Measurements from ENCODE around the gene RPUSD1.
"Not testable (repeated sequence)": the region's sequence is repeated elsewhere in the genome, so short reads cannot be mapped to it uniquely, and the experiment has no call there.

Gene RPUSD1

GRCh38 chr16:787978-788398 lies at the start of gene RPUSD1:
Gene RPUSD1 (minus strand): TSS chr16:788381. CDS start chr16:787737, 644 bp downstream.
- Histone ChIP-seq H3K9me3 (ENCODE audit: severe bottlenecking) (no peaks in the 10 kb centered on the region), H3K36me3 (peaks cover 63% of the 10 kb centered on the region), H3K27me3 (ENCODE audit: insufficient read depth, low read depth, severe bottlenecking) (no peaks in the 10 kb centered on the region), H3K4me3 (ENCODE audit: low read depth, low read length) (peak within 1 kb of the TSS; percentile 75), H3K27ac (peak within 1 kb of the TSS; percentile 90)
- no peak for DNase-seq
- no peak for TF ChIP-seq CTCF (IDR thresholded peaks at IDR 0.05; ENCODE audit: low read depth, low read length)

- H3K4me3 ChIP-seq (ENCODE audit: low read depth, low read length); H3K27ac ChIP-seq; H3K27me3 ChIP-seq (ENCODE audit: insufficient read depth, low read depth, severe bottlenecking); H3K36me3 ChIP-seq; DNase-seq: not testable (repeated sequence)
- H3K9me3 ChIP-seq (ENCODE audit: severe bottlenecking), result peaks cover 17% of the 10 kb centered on the region
Measured at GRCh38 chr16:836822-837221, 48.6 kb upstream of the RPUSD1 start.

- Histone ChIP-seq H3K36me3 (no peaks in the 10 kb centered on the region), H3K27ac (no peak overlapping the region), H3K9me3 (ENCODE audit: severe bottlenecking) (peaks cover 17% of the 10 kb centered on the region), H3K27me3 (ENCODE audit: insufficient read depth, low read depth, severe bottlenecking) (no peaks in the 10 kb centered on the region), H3K4me3 (ENCODE audit: low read depth, low read length) (no peak overlapping the region)
- no peak for DNase-seq
- TF ChIP-seq CTCF (IDR thresholded peaks at IDR 0.05; ENCODE audit: low read depth, low read length), result no peak
Measured at GRCh38 chr16:836221-836620, 48.0 kb upstream of the RPUSD1 start.

GRCh38 chr16:835373-835772 lies 47.2 kb upstream of the RPUSD1 start:
- no peaks in the 10 kb centered on the region for H3K36me3 ChIP-seq
- H3K4me3 ChIP-seq (ENCODE audit: low read depth, low read length), result no peak overlapping the region
- H3K9me3 ChIP-seq (ENCODE audit: severe bottlenecking), result peaks cover 17% of the 10 kb centered on the region
- H3K27ac ChIP-seq, result no peak overlapping the region
- no peaks in the 10 kb centered on the region for H3K27me3 ChIP-seq (ENCODE audit: insufficient read depth, low read depth, severe bottlenecking)
- no peak for TF ChIP-seq CTCF (IDR thresholded peaks at IDR 0.05; ENCODE audit: low read depth, low read length)
- no peak for DNase-seq

GRCh38 chr16:833411-833810 lies 45.2 kb upstream of the RPUSD1 start:
- no peaks in the 10 kb centered on the region for H3K27me3 ChIP-seq (ENCODE audit: insufficient read depth, low read depth, severe bottlenecking)
- no peaks in the 10 kb centered on the region for H3K36me3 ChIP-seq
- H3K27ac ChIP-seq, result no peak overlapping the region
- no peak for TF ChIP-seq CTCF (IDR thresholded peaks at IDR 0.05; ENCODE audit: low read depth, low read length)
- DNase-seq, result no peak
- H3K9me3 ChIP-seq (ENCODE audit: severe bottlenecking), result peaks cover 17% of the 10 kb centered on the region
- H3K4me3 ChIP-seq (ENCODE audit: low read depth, low read length), result no peak overlapping the region

GRCh38 chr16:832652-833336 lies 44.6 kb upstream of the RPUSD1 start:
- H3K27me3 ChIP-seq (ENCODE audit: insufficient read depth, low read depth, severe bottlenecking), result no peaks in the 10 kb centered on the region
- DNase-seq, result no peak
- no peaks in the 10 kb centered on the region for H3K36me3 ChIP-seq
- no peak overlapping the region for H3K4me3 ChIP-seq (ENCODE audit: low read depth, low read length)
- H3K27ac ChIP-seq, result no peak overlapping the region
- peaks cover 17% of the 10 kb centered on the region for H3K9me3 ChIP-seq (ENCODE audit: severe bottlenecking)
- no peak for TF ChIP-seq CTCF (IDR thresholded peaks at IDR 0.05; ENCODE audit: low read depth, low read length)

Measured in WERI-Rb-1 (cell line).